GM21447 (cell line): ENCODE results near the gene ZNF672.
"Not testable (repeated sequence)": the region's sequence is repeated elsewhere in the genome, so short reads cannot be mapped to it uniquely, and the experiment has no call there.

Experiments
- ATAC-seq: cut with Tn5 transposase; IDR thresholded peaks from one replicate; pipeline ENCODE4 v1.9.1; 2021; ENCODE audit not compliant: unreplicated experiment

Gene ZNF672

DNA sequence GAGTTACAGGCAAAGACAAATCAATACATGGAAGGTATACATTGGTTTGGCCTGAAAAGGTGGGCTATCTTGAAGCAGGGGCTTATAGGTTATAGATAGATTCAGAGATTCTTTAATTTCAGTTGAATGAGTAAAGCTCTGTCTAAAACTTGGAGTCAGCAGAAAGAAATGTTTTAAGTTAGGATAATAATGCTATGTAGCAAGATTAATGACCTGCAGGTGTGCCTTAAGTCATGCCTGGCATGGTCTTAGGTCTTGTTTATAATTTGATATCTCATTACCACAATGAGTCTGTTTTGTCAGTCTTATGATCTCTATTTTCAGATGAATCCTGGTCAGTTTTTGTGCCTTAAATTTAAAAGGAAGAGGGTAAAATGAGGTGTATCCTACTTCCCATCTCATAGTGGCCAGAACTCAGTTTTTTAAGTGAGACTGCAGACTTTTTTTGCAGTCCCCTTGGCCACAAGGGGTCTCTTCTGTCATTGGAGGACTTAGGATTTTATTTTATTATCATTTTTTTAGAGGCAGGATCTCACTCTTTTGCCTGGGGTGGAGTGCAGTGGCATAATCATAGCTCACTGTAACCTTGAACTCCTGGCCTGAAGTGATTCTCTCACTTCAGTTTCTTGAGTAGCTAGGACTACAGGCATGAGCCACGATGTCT, 46.7 kb downstream of the ZNF672 start:
- ATAC-seq, result no peak

DNA sequence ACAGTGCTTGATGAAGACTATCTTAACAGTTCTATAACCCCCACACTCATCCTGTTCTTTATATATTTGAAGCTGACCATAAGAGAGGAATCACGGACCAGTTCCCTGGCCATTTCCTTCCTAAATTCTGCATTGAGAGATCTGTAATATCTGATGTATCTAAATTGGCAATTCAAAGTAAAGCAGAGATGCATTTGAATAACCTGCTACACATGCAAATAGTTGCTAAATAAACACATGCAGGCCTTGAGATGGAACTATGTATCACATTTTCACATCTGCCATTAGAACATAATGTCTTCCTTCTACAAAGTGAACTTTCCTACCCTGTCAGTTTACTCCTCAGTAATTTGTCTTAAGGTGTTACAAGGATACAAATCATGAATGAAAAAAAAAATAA, 47.6 kb downstream of the ZNF672 start:
- ATAC-seq, result no peak

DNA sequence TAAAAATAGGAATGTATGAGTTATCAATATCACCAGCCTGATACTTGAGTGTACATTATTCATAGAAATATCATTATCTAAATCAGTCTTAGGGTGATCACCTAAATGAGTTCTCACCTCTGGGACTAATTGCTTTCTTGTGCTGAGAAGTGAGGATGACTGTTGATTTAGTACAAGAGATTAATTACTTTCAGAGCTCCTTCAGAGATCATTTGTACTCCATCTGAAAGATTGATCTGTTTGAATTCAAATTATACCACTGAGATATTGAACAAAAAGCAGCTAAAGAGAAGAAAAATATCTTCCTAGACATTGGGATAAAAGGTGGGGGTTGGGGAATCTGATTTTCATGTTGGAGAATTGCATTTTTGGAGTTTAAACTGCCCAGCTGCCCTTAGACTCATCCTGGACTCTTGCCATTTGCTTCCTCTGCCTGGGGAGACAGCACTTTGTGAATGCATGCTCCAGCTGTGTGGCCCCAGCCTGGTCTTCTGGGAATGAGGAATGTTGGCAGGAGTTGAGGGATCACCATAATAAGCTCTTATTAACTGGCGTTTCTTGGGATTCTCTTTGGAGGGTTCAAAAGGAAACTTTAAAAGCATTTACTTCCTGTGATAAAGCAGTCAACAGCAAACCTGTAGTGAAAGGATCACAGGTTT, 48.3 kb downstream of the ZNF672 start:
- no peak for ATAC-seq

DNA sequence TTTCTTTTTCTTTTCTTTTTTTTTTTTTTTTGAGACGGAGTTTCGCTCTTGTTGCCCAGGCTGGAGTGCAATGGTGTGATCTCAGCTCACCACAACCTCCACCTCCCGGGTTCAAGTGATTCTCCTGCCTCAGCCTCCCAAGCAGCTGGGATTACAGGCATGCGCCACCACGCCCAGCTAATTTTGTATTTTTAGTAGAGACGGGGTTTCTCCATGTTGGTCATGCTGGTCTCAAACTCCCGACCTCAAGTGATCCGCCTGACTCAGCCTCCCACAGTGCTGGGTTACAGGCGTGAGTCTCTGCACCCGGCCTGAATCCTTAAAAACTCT, 51.9 kb downstream of the ZNF672 start:
- ATAC-seq, result not testable (repeated sequence)

DNA sequence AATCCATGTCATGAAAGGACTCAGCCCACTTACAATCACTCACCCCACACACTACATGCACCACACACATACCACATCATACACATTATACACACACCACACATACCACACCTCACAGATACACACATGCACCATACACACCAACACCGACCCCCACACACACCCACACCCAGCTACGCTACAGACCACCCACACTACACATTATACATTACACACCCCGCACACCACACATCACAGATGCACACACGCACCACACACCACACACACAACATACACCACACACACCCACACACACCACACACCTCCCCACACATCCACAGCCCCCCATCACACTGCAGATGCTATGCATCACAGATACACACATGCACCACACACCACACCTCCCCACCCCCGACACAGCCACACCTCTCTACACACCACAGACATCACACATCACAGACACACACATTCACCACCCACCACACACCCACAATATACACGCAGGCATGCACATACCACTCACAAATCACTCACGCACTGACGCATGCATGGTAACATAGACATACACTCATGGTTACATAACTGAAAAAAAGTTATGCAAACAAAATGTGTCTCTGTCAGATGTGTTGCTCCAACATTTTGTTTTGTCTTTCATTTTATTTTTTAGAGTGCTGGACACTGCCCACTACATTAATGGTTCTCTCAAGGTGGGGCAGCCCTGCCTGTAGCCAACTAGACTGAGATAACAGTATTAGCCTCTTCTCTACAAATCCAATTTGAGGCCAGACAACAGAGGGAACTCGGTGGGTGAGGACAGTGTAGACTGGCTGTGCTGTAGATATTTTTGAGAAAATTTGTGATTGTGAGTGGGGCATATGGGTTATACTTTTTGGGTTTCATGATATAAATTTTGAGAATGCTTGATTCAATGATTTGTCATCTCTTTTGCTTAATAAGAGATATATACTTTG, 52.8 kb downstream of the ZNF672 start:
- no peak for ATAC-seq

DNA sequence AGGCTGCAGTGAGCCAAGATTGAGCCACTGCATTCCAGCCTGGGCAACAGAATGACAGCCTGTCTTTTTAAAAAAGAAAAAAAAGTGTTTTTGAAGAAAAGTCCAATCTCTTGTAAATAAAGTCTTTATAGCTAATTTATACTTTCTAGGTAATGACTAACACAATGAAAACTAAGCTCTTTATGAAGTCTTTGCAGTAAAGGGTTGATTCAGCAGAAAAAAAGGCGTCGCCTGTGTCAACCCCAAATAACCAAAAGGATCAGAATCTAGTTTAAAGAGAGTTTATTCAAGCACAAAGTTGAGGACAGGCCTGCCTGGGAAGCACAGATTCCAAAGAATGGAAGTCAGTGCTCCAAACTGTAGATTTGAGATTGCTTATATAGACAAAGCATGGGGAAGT, 53.7 kb downstream of the ZNF672 start:
- no peak for ATAC-seq

DNA sequence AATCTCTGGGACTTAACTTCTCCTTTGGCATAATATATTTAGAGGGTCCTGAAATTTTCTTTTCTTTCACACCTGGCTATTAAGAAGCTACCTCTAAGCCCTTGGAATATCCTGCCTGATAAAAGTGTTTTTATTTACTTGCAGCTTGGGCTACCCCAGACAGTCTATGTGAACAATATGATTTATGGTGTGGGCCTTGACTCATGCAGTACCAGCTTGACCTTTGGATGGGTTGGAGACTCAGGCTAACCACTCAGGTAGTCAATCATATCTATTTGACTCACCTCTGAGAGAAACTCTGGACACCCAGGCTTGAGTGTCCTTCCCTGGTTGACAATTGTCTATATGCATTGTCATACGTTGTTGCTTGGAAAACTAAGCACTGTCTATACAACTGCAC, 54.6 kb downstream of the ZNF672 start:
- ATAC-seq, result no peak

DNA sequence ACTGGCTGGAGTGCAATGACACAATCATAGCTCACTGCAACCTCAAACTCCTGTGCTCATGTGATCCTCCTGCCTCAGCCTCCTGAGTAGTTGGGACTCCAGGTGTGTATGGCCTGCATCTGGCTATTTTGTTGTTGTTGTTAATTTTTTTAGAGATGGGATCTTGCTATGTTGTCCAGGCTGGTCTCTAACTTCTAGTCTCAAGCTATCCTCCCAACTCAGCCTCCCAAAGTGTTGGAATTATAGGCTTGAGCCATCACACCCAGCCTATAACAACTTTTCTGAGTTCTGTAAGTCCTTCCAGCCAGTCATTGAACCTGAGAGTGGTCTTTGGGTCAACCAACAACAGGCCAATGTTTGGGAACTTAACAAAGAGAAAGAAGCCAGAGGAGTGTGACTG, 56.8 kb downstream of the ZNF672 start:
- ATAC-seq, result no peak

DNA sequence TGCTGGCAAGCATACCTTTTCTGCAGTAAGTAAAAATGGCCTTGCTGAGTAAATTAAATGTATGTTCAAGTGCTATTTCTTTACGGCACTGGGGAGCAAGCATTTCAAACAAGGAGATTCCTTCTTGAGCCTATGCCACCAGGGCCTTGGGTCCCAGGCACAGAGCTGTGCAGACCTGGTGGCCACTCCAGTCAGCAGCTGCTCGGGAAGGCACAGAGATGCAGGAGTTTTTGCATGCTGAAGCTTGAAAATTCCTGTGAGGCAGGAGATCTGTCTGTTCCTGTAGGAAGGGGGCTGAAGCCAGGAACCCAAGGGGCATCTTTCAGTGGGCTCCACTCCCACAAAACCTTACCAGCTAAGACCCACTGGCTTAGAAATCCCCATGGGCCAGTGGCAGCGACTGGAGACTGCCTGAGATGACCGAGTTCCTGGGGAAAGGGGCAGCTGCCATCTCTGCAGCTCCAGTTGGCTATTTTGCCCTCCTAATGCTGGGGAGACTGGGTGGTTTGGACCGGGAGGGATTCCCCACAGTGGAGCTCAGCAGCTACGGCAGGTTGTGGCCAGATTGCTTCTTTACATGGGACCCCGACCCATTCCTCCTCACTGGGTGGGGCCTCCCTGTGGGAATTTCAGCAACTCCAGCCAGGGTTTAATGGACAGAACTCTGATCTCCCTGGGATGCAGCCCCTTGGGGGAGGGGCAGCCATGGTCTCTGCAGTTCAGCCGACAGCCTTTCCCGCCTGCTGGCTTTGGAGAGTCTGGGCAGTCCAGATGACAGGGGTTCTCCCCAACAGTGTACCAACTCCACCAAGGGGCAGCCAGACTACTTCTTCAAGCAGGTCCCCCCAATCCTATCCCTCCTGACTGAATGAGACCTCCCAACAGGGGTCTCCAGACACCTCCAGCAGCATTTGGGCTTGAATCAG, 59.7 kb downstream of the ZNF672 start:
- no peak for ATAC-seq
